Endometrium (tissue), 2 donors: ENCODE measurements around the gene CYBB.
"Not testable (repeated sequence)": the region's sequence is repeated elsewhere in the genome, so short reads cannot be mapped to it uniquely, and the experiment has no call there.

Source experiments
- FAIRE-seq: peaks from 2 replicates; lab custom pipeline; 2012; peaks lifted over from hg19 to GRCh38; lab: Jason Lieb, UNC
- donor health status: control.
- donor health status: control.

CYBB gene

DNA sequence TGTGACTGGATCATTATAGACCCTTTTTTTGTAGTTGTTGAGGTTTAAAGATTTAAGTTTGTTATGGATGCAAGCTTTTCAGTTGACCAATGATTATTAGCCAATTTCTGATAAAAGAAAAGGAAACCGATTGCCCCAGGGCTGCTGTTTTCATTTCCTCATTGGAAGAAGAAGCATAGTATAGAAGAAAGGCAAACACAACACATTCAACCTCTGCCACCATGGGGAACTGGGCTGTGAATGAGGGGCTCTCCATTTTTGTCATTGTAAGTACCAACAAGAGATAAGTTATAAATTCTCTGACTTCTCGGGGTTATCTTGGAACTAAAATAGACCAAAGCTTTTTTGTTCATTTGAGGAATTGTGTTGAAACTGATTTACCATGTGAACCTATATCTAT lies at the start of gene CYBB:
Gene CYBB (plus strand): TSS at position 203 of the 400 bp plus-strand sequence. CDS start 19 bp downstream, at position 222.
- no peak for FAIRE-seq

DNA sequence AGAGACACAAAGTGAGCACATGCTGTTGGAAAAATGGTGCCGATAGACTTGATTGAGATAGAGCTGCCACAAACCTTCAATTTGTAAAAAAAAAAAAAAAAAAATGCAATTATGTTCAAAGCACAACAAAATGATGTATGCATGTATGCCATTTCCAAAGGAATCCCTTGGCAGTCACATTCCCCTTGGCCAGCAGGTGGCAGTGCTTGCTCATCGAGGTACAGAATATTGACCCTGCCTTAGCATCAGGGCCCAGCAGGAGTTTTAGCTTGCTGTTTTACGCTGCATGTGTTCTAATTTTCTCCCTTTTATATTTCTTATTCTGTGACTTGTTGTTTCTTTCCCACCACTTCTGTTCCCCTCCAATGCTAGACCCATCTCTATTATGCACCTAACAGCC lies 34.5 kb upstream of the CYBB start:
- FAIRE-seq: peak; percentile 82

GRCh38 chrX:37745835-37746217 lies 34.0 kb upstream of the CYBB start:
- FAIRE-seq: no peak

DNA sequence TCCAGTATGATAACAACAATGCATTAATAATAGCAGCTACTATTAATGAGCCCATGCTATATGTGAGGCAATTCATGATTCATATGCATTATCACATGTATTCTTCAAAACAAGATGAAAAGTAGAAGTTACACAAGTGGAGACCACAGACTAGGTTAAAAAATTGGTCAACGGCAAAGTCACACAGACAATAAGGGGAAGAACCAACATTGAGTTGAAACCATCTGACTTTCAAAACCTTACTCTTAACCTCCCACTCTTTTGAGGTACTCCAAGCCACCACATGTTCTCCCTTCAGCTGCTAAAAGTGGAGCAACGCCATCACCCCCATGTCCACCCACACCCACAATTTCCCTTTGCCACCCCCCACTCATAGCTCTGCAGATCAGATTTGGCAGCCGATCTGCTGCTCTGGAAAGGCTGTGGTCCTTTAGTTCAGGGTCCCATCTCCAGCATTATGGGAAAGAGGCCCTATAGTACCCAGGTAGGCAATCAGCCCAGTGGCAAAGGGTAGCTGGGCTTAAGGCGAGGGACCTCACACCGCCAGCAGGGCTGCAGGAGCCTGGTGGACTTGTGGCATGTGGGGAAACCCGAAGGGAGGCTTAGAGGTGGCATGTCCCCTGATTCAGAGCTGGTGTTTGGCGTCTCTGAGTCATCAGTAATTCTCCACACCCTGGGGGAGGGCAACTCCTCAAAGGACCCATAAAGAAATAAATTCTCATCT lies 33.5 kb upstream of the CYBB start:
- no peak for FAIRE-seq

DNA sequence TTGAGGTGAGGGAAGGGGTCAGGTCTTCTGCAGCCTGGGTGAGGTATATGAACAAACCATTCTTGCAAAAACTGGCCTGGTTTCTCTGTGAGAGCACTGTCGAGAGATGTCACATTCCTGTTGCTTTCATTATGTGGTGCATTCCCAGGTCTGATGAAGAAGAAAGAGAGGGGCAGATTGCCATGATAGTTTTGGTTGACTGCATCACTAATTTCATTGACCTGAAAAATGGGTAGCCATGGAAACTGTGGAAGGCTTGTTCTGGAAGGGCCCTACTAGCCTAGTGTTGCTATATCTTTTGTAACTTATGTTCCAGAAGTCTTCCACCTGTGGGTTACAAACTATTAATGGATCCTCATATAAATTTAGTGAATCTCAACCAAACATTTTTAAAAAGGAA lies 32.9 kb upstream of the CYBB start:
- no peak for FAIRE-seq

GRCh38 chrX:37752281-37752680 lies 27.6 kb upstream of the CYBB start:
- no peak for FAIRE-seq

DNA sequence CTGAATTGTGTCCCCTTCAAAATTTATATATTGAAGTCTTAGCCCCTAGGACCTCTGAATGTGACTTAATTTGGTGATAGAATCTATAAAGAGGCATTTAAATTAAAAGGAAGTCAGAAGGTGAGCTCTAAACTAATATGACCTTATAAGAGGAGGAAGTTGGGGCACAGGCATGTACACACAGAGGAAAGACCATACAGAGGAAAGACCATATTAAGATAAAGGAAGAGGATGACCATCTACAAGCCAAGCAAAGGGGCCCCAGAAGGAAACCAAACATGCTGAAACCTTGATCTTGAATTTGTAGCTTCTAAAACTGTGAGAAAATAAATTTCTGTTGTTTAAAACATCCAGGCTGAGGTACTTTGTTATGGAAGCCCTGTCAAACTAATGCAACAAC lies 26.9 kb upstream of the CYBB start:
- FAIRE-seq: no peak

GRCh38 chrX:37753384-37753783 lies 26.5 kb upstream of the CYBB start:
- FAIRE-seq: no peak

- FAIRE-seq: no peak
Measured at GRCh38 chrX:37754516-37754915, 25.3 kb upstream of the CYBB start.

GRCh38 chrX:37755025-37755424 lies 24.8 kb upstream of the CYBB start:
- no peak for FAIRE-seq

GRCh38 chrX:37757082-37757481 lies 22.8 kb upstream of the CYBB start:
- no peak for FAIRE-seq

DNA sequence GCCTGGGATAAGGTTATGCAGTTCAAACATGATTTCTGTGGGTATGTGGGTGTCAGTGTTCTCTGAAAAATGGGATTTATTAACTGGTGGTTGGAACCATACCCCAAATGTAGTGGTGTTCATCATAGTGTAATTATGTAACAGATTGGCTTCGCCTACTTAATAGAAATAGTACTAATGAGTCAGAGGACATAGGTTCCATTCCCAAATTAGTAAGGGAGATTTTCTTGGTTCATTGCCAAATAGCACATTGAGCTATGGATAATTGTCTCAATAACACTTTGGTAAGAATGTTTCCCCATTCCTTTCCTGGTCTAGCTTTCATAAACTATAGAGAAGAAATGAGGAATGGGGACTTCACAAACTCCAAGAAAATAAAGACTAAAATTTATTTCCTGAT lies 20.5 kb upstream of the CYBB start:
- no peak for FAIRE-seq

GRCh38 chrX:37759878-37760418 lies 19.9 kb upstream of the CYBB start:
- no peak for FAIRE-seq

DNA sequence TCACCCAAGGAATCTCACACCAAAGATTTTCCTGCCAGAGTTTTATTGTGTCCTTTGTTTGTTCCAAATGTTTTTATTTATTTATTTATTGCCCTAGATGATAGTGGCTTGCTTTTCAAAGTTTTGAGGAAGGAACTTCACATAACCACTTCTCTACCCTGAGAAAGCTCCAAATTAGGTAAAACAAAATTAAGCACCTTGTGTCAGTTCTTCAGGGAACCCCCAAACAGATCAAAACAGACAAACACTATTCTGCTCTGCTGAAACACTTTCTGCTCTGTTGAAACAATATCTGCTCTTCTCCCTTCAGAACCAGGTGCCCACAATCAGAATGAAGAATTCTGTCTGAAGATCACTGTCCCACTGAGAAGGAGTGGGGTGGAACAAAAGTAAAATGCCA lies 16.5 kb upstream of the CYBB start:
- no peak for FAIRE-seq

DNA sequence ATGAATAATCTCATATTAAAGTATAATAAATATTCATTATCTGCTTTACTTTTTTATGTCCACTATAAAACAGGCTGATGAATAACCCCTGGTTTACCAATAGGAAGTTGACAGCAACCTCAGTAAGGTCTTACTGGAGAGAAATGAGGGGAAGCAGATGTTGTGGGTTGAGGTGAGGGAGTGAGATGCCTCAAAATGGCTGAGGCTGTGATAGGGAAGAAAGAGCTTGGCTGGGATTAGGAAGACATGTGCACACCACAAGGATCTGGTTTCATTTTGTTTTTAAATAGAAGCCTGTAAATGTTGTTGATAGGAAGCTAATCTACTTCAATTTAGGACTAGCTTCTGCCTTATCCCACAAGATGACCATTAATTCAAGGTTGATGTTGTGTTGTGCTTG lies 14.4 kb upstream of the CYBB start:
- no peak for FAIRE-seq

- no peak for FAIRE-seq
Measured at GRCh38 chrX:37767430-37767829, 12.4 kb upstream of the CYBB start.

DNA sequence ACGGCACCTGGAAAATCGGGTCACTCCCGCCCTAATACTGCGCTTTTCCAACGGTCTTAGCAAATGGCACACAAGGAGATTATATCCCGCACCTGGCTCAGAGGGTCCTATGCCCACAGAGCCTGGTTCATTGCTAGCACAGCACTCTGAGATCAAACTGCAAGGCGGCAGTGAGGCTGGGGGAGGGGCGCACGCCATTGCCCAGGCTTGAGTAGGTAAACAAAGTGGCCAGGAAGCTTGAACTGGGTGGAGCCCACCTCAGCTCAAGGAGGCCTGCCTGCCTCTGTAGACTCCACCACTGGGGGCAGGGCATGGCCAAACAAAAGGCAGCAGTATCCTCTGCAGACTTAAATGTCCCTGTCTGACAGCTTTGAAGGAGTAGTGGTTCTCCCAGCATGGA lies 11.0 kb upstream of the CYBB start:
- not testable (repeated sequence) for FAIRE-seq

DNA sequence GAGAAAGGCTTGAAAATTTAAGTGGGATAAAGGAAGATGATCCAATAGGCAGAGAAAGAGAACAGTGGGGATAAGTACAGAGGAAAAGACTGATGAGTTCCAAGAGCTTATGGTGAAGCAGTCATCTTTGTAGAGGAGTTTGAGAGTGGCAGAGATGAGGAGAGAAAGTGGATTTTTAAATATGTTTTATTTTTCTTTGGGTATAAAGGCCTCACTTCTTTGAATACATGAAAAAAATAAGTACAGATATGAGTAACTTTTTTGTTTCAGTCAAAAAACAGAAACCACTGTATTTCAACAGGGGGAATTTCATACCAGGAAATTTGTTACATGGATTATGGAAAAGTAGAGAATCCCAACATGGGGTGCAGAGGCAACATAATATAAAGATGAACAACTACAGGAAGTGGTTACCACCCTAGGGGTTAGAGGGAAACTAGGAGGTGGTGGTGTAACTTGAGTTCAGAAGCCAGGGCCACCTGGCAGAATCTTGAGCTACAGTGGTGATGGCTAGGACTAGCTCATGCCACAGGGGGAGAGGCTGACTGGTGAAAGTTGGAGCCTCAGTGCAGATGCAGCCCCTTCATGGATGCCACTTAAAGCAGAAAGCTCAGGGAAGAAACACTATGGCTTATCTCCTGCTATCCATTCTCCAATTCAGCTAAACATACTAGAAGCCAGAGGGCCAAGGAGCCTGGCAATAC lies 3.4 kb upstream of the CYBB start:
- FAIRE-seq: no peak

DNA sequence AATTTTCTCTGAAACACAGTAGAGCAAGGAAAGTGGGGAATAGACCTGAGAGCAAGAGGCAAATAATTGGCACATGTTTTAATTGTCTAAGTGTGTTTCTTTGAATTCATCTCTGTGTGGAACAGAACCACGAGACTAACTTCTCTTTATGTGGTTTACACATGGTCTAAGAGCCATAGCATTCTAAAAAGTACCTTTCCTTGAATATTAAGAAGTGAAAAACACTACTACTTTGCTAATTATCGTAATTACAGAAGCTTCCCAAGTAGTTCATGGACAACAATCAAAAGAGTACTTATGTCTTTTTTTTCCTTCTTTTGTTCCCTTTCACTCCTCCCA lies 2.9 kb upstream of the CYBB start:
- no peak for FAIRE-seq

DNA sequence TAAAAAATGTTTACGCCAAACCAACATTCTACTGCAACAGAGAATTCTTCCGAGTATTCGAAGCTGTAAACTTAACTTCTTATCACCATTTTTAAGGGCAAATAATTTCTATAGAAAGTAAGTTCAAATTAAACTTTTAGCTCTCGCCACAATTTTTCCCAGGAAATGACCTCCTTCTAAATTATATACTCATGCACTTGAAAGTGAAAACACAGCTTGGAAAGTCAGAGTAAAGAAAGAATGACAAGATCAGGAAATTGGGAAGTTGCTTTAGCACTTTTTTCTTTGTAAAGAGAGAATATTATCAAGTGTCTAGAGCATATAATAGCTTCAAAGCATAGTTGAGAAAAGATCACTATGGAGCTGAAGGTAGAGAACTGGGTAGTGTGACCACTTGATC lies 1.2 kb downstream of the CYBB start:
- FAIRE-seq: no peak

- FAIRE-seq: no peak
Measured at GRCh38 chrX:37781814-37782213, 2.0 kb downstream of the CYBB start.

- no peak for FAIRE-seq
Measured at GRCh38 chrX:37782359-37782758, 2.5 kb downstream of the CYBB start.

DNA sequence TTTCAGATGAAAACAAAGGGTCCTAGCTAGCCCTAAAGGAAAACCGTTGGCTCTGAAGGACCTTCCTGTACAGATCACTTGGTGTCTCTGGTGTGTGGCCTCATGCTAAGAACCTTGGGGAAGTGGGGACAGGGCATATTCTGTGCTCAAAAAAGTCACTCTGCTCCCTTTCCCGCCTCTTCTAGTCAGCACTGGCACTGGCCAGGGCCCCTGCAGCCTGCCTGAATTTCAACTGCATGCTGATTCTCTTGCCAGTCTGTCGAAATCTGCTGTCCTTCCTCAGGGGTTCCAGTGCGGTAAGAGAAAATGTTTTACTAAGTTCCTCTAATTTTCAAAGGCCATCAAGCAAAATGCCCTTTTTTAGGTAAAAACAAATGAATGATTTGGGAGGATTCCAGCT lies 3.4 kb downstream of the CYBB start:
- no peak for FAIRE-seq

- FAIRE-seq: no peak
Measured at GRCh38 chrX:37785569-37785968, 5.7 kb downstream of the CYBB start.
